CD4-positive, alpha-beta T cell treated with Interleukin-4 for 1 hour (primary cell): Measurements from ENCODE around the gene BCLAF3.

Experiments
- DNase-seq, 2 donors: peaks; one replicate each; pipeline ENCODE4 v3.0.0-alpha.2; 2020 to 2022

BCLAF3 gene

DNA sequence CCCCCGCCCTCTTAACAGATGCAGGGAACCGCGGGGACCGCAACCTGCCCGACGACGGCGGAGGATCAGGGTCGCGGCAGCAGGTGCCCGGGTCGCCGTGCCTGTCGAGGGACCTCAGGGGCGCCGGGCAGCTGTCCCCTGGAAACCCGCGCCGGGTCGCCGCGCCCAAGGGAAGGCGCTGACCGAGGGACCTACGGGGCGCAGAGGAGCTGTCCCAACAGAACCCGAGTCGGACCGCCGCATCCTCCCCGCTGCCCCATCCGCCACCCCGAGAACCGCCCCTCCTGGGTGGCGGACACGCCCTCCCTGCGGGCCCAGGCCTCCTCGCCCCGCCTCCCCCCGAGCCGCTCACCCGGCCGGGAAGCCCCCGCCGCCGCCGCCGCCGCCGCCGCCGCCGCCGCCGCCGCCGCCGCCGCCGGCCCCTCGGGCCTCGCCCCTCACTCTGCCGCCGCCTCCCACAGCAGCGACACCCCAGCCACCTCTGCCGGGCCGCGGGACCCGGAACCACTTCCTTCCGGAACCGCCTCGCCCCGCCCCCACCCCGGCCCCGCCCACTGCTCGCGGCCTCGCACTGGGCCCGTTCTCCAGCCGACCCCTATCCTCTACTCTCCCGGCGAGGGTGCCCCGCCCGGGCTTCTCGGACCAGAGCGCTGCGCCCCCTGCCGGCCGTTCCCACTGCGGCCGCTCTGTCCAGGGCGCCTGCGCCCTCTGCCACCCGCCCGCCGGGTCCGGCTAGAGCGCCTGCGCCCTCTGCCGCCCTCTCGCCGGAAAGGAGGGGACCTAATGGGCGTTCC is at the start of gene BCLAF3:
TSS of gene BCLAF3 (minus strand) at position 506 of the 794 bp plus-strand sequence. CDS start 20,797 bp downstream, outside the sequence.
- DNase-seq, result peak; percentile 90 to 92

DNA sequence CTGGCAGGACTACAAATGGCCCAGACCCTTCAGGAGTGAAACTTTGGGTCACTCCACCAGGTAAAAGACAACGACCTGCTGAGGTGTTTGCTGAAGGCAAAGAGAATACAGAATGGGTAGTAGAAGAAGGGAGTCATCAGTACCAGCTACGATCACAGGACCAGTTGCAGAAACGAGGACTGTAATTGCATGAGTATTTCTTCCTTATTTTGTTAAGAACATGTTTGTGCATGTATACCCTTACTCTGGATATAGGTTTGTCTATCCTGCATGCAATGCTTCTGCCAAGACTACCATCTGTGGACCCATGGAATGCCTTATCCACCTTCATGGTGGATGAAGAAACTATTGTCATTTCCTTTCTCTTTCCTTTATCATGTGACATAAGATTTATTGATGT is 48.1 kb upstream of the BCLAF3 start:
- no peak for DNase-seq

DNA sequence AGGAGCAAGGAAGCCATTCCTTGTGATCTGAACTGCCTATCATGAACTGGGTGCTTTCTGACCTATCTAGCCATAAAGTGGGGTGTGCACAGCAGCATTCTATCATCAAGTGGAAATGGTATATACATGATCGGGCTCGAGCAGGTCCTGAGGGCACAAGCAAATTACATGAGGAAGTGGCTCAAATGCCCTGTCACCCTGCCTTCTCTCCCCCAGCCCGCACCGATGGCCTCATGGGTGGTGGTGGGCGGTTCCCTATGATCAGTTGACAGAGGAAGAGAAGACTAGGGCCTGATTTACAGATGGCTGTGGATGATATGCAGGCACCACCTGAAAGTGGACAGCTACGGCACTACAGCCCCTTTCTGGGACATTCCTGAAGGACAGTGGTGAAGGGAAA is 46.3 kb upstream of the BCLAF3 start:
- DNase-seq, result no peak

DNA sequence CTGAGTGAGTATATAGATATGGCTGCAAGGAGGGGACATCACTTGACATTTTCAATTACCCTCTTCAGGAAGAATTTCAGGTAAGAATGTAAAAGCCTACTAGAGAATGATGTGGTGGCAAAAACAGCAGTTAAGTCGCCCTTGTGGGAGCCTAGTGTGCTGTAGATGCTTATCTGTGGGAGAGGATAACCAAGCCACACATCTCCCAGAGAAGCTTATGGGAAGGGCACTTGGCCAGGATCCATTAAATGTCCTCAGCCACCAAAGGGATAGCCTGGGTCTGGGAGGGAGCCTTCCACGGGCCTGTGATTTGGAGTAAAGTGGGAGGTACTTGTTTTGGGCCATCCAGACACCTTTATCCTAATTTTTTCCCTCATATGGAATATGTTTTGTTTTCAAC is 41.3 kb upstream of the BCLAF3 start:
- DNase-seq, result no peak

DNA sequence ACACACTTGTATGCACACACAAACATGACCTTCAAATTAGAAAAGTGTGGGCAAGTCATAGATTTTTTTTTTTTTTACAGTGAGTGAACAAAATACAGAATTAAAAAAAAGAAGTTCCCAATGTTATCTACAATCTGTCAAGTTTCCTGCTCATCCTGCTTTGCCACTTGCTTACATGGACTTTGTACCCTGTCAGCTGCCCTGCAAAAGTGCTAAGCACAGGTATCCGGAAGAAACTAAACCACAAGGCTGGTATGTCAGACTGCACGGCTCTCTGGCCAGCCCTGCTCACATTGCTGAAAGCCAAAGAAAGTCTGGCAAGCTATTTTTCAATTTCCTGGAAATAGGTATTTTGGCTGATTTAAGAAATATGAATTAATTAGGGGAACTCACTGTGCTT is 38.9 kb upstream of the BCLAF3 start:
- DNase-seq, result no peak

DNA sequence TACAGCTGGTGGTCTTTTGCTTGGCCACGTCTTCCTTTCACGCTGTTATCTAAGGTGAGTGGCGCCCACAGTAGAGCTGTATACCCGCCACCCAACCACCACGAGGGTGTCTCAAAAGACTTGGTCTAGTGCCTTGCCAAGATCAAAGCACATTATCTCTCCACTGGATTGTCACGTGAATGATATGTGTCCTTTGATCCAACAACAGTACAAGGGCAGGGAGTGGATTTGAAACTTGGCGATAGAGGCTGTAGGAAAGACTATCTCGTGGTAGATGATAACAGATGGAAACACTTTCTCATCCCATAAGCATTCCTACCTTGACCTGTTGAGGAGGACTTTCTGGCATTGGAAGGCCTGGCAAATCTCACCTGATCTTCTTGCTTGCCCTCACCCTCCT is 37.7 kb upstream of the BCLAF3 start:
- DNase-seq, result no peak

DNA sequence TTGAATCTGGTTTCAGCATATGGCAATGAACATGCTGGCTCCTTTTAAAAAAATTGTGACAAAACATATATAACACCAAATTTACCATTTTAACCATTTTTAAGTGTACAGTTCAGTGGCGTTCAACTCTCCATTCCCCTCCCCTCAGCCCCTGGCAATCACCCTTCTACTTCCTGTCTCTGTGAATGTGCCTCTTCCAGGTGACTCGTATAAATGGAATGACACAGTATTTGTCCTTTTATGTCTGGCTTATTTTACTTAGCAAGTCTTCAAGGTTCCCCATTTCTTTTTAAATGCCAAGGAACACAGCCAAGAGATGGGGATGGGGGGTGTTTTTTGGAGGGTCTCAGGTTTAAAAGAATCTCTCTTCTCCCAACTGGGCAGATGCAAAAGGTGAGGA is 35.4 kb upstream of the BCLAF3 start:
- DNase-seq, result no peak

DNA sequence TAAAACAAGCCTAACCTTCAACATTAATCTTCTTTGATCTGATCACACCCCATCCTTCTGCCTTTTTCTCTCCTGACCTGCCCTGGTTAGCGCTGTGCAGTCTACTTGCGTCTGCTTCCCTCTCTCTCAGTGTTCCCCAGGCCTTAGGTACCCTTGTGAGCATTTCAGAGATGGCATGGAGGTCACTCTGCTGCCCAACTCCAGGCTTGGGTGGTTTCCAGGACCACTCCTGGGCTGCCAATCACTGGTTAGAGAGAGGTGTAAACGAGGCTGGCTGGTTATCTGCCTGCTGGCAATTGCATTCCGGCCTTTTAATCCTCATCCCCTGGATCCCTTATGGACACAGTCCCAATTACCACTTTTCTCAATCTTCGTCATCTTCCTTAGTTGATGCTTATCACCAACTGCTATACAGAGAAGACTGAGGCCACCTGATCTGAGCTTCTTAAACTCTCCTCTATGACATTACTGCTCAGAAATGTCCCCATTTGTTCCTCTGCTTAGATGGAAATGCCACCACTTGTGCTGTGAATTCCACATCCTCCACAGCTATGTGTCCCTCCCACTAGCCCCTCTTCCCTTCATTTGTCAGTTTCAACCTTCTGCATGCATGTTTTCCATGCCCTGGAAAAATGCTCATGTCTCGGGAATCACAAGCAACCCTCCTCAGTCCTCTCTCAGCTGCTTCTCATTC is 29.0 kb upstream of the BCLAF3 start:
- no peak for DNase-seq

DNA sequence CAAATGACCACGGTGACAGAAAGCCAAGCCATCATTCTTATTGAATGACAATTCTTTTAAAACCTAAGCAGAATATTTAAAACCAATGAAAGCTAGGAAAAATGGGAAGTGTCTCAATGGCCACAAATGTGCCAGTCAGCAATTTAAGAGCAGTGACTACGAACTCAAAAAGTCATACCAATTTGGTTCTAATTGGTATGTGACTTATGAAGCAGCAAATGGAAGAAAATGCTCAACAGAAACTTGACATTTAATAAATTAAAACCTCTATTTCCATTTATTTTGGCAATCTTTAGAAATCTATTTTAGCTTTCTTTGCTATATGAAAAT is 25.7 kb upstream of the BCLAF3 start:
- DNase-seq, result no peak

DNA sequence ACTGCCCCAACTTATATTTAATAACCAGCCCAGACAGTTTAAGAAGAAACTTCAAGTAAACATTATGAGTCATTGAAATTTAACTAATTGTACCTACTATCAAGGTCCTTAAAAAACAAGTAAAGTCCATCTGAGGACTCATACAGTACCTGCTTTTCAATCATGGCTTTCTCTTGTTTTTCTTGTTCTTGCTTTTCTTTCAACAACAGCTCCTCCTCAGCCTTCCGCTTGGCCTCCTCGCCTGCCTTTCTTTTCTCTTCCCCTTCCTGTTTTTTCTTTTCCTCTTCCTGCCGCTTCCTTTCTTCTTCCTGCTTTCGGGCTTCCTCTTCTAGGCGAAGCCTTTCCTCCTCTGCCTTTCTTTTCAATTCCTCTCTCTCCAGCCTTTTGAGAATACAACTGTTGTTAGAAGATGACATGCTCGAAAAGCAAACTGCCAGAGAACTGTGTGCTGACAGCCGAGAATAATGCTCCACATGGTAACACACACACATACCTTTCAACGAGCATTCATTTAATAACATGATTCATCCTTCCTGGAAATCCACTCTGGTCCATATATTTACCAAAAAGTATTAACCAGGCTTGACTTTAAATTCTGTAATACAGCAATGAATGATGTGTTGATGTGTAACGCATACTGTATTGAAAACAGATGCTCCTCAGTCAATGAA is 25.2 kb upstream of the BCLAF3 start:
- DNase-seq, result no peak

DNA sequence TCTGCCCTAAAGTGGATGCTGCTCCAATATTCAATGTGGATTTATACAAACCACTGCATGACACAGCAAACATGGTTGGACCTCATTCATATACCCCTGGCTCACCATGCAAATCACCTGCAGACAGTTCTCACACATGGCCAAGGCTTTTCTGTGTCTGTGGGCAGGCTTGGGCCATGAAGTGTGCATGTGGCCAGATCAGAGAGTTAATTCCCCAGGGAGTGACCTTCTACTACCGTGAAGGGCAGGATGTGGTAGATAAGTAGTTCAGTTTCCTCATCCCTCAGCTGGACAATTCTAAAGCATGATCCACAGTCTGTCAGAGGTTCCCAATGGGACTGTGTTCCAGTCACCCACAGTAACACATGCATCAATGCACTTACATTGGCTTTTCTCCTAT is 24.6 kb upstream of the BCLAF3 start:
- no peak for DNase-seq

DNA sequence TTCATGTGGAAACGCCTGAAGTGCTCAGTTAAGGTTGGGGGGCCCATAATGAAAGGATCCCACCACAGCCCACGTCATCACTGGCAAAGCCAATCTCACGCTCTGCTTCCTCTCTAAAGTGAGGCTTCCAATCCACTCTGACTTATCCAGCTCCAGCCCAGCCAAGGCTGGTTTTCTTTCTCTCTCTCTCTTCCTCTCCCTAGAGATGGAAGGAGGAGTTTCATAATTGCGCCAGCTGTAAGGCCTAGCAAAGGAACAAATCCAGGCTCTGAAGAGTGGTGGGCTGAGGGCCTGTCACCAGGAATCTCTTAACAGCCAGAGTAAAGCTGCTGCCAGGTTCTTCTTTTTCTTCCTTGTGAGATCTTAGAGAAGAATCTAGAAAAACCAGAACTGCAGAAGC is 20.7 kb upstream of the BCLAF3 start:
- no peak for DNase-seq

DNA sequence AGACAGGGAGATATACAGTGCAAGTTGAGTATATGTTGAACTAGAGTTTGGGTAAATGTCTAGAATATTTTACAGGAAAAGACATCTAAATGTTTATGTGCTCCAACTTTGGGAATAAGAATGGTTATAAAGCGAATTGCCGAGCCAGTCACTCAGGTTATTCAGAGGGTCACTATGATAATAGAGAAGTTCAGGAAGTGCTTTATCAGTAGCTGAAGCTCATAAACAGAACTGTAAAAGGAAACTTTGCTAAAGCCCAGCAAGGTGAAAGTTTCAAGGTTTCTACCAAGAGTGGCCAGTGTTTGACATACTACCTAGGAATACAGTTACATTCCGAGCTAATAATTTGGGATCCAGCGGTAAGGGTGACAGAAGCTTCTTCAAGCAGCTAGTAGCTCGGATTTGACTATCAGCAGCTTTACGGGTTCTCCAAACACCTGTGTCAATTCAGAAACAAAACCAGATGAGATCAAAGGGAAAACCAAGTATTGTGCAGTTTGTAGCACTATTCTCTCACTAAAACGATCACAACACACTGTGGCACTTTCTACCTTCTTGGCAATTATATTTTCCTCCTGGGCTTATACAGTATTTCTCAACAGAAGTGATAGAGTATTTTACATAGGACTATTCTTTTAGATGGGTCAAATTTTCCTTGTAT is 17.2 kb upstream of the BCLAF3 start:
- DNase-seq, result no peak

DNA sequence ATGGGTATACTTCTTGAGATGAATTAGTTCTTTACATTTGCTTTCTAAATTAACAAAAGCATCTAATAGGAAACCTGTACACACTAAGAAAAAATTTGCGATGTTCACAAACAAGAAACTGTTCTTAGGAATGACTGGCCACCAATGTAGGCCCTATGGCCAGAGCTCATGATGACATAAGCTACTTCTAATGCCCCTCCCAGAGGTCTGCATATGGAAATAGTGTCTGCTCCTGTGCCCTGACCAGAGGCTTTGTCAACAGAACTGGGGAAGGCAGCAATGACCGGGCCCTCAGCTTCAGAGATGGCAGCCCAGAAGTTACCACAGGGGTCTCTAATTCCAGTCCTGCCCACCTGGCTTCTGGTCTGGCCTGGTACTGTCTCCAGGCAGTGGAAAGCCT is 15.0 kb upstream of the BCLAF3 start:
- no peak for DNase-seq

DNA sequence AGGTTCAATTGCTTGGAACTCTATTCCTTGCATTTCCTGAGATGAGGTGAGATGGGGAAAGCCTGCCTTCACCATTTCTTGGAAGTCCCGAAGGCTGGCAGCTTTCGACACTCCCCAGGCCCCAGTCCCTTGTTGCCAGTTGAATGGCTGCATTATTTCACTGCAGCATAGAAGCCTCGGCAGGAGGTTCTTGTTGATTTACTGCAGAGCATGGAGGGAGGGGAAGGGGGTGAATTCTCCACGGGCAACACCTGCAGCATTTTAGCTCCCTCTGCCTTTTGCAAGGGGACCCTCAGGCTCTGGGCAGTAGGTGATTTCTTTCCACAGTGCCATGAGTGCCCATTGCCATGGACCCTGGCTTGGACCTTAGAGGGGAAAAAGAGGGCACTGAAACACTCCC is 10.7 kb upstream of the BCLAF3 start:
- no peak for DNase-seq

DNA sequence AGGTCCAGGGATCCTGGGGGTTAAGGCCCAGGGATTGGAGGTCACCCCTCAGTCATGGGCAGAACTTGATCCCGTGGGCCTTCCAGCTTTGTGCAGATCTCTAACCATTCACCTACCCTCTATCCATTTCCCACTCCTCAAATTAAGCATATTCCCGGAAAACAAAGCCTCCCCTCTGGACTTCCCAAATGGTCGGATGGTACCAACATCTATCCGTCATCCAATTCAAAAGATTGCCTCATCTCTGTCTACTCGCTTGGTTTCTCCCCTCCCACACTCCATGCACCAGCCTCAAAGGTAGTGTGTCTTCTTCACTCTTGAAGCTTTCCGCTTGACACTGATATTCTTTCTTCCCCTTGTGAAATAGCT is 473 bp upstream of the BCLAF3 start:
- DNase-seq, result no peak

DNA sequence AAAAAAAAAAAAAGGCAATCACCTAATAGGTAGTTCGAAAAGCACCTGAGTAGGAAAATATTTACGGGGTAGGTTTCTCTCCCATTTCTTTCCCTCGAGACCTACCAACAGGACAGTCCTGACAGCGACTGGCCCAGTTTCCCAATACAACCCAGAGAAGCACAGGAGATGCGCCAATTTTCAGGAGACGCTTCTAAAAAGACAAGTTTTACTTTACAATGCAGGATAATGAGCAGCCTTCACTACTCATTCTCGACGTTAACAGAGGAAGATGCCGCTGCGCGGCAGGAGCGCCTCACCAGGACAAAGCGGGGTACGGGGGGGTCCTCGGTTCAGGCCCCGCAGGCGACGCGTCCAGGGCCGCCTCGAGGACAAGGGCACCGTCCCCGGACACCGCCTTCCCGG is 708 bp downstream of the BCLAF3 start:
- peak in 1 of 2 donors; percentile 32 for DNase-seq

DNA sequence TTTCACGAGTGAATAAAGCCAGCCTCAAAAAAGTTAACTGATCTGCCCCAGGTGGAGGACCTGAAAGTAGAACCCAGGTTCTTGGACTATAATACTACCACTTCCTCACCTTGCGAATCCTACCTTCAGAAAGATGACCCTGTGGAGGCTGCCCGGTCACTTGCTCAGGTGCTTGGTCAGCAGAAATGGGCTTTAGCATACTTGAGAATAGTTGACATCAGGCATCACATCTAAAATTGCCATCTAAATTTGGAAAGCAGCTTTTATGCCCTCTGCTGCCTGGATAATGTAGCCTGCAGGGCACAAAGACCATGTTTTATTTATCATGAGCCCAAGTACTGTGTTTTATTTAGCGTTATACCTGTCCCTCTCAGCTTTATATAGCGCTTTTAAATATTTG is 3.0 kb downstream of the BCLAF3 start:
- no peak for DNase-seq

DNA sequence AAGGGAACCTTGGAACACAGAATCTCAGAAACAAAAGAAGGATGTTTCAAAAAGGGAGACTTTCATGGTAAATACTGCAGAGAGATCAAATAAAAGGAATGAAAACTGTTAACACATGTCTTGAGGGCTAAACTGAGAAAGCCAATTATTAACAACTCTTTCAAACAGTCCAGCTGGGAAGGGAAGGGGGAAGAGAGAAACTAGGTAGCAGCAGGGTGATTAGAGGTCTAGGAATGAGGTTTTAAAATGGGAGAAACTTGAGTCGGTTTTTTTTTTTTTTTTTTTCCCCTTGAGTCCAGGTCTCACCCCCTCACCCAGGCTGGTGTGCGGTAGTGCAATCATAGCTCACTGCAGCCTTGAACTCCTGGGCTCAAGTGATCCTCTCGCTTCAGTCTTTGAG is 4.3 kb downstream of the BCLAF3 start:
- DNase-seq, result no peak

DNA sequence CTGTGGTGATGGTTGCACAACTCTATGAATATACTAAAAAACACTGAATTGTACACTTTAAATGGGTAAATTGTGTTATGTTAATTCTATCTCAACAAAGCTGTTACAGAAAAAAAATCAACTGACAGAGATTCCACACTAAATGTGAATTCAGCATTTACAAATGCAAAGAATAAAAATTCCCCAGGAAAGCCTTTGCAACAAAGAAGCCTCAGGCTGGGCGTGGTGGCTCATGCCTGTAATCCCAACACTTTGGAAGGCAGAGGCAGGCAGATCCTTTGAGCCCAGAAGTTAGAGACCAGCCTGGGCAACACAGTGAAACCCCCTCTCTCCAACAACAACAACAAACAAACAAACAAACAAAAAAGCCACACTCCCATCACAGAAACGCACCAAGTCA is 8.9 kb downstream of the BCLAF3 start:
- DNase-seq, result no peak

DNA sequence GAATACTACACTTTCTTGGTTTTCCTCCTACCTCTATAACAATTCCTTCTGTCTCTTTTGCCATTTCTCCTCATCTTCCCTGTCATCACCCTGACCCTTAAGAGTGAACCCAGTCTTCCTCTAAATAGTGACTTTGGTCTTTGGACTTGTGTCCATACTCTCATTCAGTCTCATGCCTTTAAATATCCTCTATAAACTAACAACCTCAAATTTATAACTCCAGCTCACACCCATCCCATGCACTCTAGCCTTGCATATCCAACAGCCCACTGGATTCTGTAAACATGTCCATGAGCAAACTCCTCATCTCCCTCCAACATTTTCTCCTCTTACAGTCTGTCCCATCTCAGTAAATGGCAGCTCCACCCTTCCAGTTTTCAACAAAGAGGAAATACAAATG is 15.0 kb downstream of the BCLAF3 start:
- no peak for DNase-seq

DNA sequence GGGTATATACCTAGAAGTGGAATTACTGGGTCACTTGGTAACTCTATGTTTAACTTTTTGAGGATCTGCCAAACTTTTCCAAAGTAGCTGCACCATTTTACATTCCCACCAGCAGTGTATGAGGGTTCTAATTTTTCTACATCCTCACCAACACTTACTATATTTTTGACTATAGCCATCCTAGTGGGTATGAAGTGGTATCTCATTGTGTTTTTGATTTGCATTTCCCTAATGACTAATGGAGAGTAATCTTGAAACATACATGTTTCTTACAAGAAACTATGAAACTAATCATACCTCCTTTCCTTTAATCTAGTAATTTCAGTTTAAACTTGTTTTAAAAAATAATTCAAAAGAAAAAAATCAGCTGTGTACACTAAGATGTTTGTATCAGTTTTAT is 17.9 kb downstream of the BCLAF3 start:
- no peak for DNase-seq

DNA sequence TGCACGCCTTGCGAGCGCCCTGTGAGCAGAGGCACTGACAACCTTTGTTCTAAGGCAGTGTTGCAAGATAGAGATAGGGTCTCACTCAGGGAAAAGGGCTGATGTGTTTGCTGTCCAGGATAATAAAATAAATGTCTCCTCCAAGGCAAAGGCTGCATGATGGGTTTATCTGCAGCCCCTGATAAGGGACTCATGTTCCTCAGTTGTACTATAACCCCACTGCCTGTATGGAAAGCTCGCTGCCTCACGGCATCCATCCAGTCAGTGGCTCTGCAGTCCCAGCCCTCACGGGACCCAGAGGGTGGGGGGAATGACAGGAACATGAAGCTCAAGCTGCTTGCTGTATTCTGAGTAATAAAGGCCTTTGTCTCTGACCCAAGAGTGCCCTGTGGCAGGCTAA is 22.6 kb downstream of the BCLAF3 start:
- no peak for DNase-seq

DNA sequence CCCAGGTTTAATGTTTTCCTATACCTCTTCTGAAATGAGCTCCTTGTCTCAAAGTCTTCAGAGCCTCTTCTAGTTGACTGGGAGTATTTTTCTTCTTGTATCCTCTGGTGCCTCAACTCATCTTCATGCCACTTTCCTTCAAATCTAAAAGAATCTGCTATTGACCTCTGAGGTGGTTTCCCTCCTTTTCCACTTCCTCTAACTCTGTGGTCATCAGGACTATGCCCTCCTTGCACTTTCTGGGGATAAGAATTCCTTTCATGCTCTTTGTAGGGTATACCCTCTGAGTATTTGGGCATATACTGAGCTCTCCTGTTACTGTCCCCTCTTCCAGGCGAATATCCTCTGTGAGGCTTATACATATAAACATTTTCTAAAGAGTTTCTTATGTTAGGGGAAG is 24.8 kb downstream of the BCLAF3 start:
- no peak for DNase-seq
